ENCODE measurements around the gene GPRIN1. TPM values are rescaled to one million over a fixed set of nuclear protein-coding genes. Genes with fewer than 3 reads are reported as not detected.

The GPRIN1 gene
- total RNA-seq, 1 experiment from 2014 or later: 8.5 TPM

GRCh38 chr5:176583076-176583475 lies 26.9 kb downstream of the GPRIN1 start (continued):
- TF ChIP-seq IRF1 (CRISPR knock-in tag; IDR thresholded peaks at IDR 0.05): no peak
- TF ChIP-seq, protein P1, sequence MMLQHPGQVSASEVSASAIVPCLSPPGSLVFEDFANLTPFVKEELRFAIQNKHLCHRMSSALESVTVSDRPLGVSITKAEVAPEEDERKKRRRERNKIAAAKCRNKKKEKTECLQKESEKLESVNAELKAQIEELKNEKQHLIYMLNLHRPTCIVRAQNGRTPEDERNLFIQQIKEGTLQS (CRISPR knock-in tag; conservative IDR thresholded peaks at IDR 0.05): no peak

DNA sequence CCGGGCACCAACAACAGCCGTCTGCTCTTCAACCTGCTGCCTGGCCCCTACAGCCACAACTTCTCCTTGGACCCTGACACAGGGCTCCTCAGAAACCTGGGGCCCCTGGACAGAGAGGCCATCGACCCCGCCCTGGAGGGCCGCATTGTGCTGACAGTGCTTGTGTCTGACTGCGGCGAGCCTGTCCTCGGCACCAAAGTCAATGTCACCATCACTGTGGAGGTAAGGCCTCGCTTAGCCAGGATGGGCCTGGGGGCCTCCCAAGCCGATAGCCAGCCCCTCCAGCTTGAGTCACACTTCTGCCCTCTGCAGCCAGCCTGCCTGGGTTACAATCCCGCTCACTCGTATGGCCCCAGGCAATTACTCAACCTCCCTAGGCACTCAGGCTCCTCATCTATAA lies 28.6 kb downstream of the GPRIN1 start:
- DNase-seq (ENCODE audit: low spot score) (no peak), ATAC-seq (no peak)
- Mint-ChIP-seq H3K36me3 (no peaks in the 10 kb centered on the region; the same call in 1 of the 2 replicates), H3K4me1 (peaks cover 2% of the 10 kb centered on the region), H3K27ac (no peak overlapping the region), H3K27me3 (ENCODE audit: low read depth) (peaks cover 18% of the 10 kb centered on the region), H3K4me3 (no peak overlapping the region), H3K9me3 (peaks cover 7% of the 10 kb centered on the region)
- TF ChIP-seq SMAD4 (CRISPR knock-in tag; IDR thresholded peaks at IDR 0.05) (no peak), NFE2L1 (CRISPR knock-in tag; IDR thresholded peaks at IDR 0.05) (no peak), ZNF423 (CRISPR knock-in tag; IDR thresholded peaks at IDR 0.05) (no peak), USF2 (CRISPR knock-in tag; IDR thresholded peaks at IDR 0.05) (no peak), ZNF416 (CRISPR knock-in tag; IDR thresholded peaks at IDR 0.05) (no peak), CREM (CRISPR knock-in tag; IDR thresholded peaks at IDR 0.05) (no peak)
- ChIA-PET CTCF (interaction anchor here (1.0 kb wide), 1 partner anchor 66 kb away, joined by 3 read pairs; the partner anchor contains the start of gene TSPAN17), POLR2A (interaction anchor here (0.5 kb wide), 1 partner anchor 38 kb away, joined by 3 read pairs; no protein-coding TSS in a partner anchor)

- Mint-ChIP-seq H3K9me3 (no peaks in the 10 kb centered on the region; the same call in 1 of the 2 replicates), H3K4me1 (peaks cover 2% of the 10 kb centered on the region), H3K36me3 (no peaks in the 10 kb centered on the region), H3K27me3 (ENCODE audit: low read depth) (peaks cover 15% of the 10 kb centered on the region), H3K4me3 (no peak overlapping the region), H3K27ac (peak overlapping the region; percentile 65; the same call in 1 of the 2 replicates)
- no peak for DNase-seq (ENCODE audit: low spot score)
- no peak for ATAC-seq
- POLR2A ChIA-PET: interaction anchor here (0.6 kb wide), 1 partner anchor 13 kb away, joined by 3 read pairs; no protein-coding TSS in a partner anchor
- CTCF ChIA-PET: interaction anchor here (1.1 to 2.8 kb wide), 12 partner anchors 9 to 850 kb away, joined by 3 to 21 read pairs (median 5); partner anchors contain the start of genes CLTB, RNF44 and TSPAN17
- TF ChIP-seq TCF7 (CRISPR knock-in tag; IDR thresholded peaks at IDR 0.05; ENCODE audit: low read depth) (no peak), ZNF138 (CRISPR knock-in tag; conservative IDR thresholded peaks at IDR 0.05) (no peak), IRF1 (CRISPR knock-in tag; IDR thresholded peaks at IDR 0.05) (no peak), ZNF232 (CRISPR knock-in tag; IDR thresholded peaks at IDR 0.05) (no peak), AR (CRISPR knock-in tag; IDR thresholded peaks at IDR 0.05) (no peak), CDX4 (CRISPR knock-in tag; IDR thresholded peaks at IDR 0.05; ENCODE audit: borderline replicate concordance) (no peak), USF2 (CRISPR knock-in tag; IDR thresholded peaks at IDR 0.05) (no peak), GRHL2 (CRISPR knock-in tag; IDR thresholded peaks at IDR 0.05; ENCODE audit: insufficient replicate concordance, severe bottlenecking) (no peak), NR1H2 (CRISPR knock-in tag; IDR thresholded peaks at IDR 0.05) (no peak), ZNF532 (CRISPR knock-in tag; IDR thresholded peaks at IDR 0.05; ENCODE audit: borderline replicate concordance) (no peak), ELF4 (CRISPR knock-in tag; IDR thresholded peaks at IDR 0.05; ENCODE audit: low read depth) (no peak)
- TF ChIP-seq, protein P2, sequence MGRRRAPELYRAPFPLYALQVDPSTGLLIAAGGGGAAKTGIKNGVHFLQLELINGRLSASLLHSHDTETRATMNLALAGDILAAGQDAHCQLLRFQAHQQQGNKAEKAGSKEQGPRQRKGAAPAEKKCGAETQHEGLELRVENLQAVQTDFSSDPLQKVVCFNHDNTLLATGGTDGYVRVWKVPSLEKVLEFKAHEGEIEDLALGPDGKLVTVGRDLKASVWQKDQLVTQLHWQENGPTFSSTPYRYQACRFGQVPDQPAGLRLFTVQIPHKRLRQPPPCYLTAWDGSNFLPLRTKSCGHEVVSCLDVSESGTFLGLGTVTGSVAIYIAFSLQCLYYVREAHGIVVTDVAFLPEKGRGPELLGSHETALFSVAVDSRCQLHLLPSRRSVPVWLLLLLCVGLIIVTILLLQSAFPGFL (CRISPR knock-in tag; IDR thresholded peaks at IDR 0.05; ENCODE audit: borderline replicate concordance): no peak
Observed at GRCh38 chr5:176579323-176579722, 30.6 kb downstream of the GPRIN1 start.

All from WTC11 (cell line).